ENCODE results near the gene RBFOX1. TPM values are rescaled to one million over a fixed set of nuclear protein-coding genes. Genes with fewer than 3 reads are reported as not detected.

RBFOX1 gene
- total and polyA plus RNA-seq, 2 donors from 2014 or later = 0.24 to 0.66 TPM

DNA sequence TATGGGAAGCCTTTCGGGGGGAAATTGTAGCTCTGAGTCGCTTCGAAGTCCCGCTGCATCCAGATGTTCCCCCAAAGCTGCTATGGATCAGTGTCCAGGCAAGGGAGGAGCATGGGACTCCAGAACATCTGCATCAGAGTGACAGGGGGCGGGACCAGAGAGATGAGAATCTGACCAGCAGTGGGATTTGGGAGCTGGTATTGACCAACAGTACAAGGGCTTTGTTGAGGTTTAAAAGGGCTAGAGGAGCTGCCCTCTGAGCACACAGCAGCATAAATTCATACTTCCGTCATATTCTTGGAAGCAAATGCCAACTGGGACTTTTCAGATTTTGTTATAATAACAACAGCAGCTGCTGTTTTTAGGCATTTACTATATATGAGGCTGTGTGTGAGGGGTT, 10.6 kb downstream of the RBFOX1 start:
- Histone ChIP-seq H3K9me3 (ENCODE audit: control insufficient read depth in 2 of 3, insufficient read depth in 1 of 3, low read length in 3 of 3) (no peaks in the 10 kb centered on the region), H3K4me1 (ENCODE audit: control insufficient read depth in 2 of 3, insufficient read depth in 2 of 3, low read depth in 1 of 3, low read length in 3 of 3) (no peaks in the 10 kb centered on the region), H3K27me3 (ENCODE audit: control insufficient read depth, insufficient read depth, low read length) (no peaks in the 10 kb centered on the region), H3K4me3 (ENCODE audit: low read length in 3 of 3) (no peak overlapping the region), H3K27ac (ENCODE audit: low read depth in 2 of 2, low read length in 2 of 2) (no peak overlapping the region), H3K36me3 (ENCODE audit: control insufficient read depth in 2 of 3, insufficient read depth in 3 of 3, low read length in 3 of 3) (no peaks in the 10 kb centered on the region), H3K9ac (ENCODE audit: low read length in 3 of 3) (no peak overlapping the region)
- DNase-seq (peak in 1 of 5 donors; percentile 45), FAIRE-seq (no peak)
- intact Hi-C loops (cut with DNase I) = no loop called here
- TF ChIP-seq, protein P1, sequence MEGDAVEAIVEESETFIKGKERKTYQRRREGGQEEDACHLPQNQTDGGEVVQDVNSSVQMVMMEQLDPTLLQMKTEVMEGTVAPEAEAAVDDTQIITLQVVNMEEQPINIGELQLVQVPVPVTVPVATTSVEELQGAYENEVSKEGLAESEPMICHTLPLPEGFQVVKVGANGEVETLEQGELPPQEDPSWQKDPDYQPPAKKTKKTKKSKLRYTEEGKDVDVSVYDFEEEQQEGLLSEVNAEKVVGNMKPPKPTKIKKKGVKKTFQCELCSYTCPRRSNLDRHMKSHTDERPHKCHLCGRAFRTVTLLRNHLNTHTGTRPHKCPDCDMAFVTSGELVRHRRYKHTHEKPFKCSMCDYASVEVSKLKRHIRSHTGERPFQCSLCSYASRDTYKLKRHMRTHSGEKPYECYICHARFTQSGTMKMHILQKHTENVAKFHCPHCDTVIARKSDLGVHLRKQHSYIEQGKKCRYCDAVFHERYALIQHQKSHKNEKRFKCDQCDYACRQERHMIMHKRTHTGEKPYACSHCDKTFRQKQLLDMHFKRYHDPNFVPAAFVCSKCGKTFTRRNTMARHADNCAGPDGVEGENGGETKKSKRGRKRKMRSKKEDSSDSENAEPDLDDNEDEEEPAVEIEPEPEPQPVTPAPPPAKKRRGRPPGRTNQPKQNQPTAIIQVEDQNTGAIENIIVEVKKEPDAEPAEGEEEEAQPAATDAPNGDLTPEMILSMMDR (IDR thresholded peaks at IDR 0.05; ENCODE audit: borderline replicate concordance, extremely low read depth, insufficient read depth) = no peak

- H3K27me3 ChIP-seq (ENCODE audit: control insufficient read depth, insufficient read depth, low read length) = no peaks in the 10 kb centered on the region
- intact Hi-C loops (cut with DNase I) = no loop called here
- no peaks in the 10 kb centered on the region for H3K36me3 ChIP-seq (ENCODE audit: control insufficient read depth in 2 of 3, insufficient read depth in 3 of 3, low read length in 3 of 3)
- no peak overlapping the region for H3K4me3 ChIP-seq (ENCODE audit: low read length in 3 of 3)
- no peak for FAIRE-seq
- no peak for DNase-seq
- no peak overlapping the region for H3K9ac ChIP-seq (ENCODE audit: low read length in 3 of 3)
- H3K4me1 ChIP-seq (ENCODE audit: control insufficient read depth in 2 of 3, insufficient read depth in 2 of 3, low read depth in 1 of 3, low read length in 3 of 3) = no peaks in the 10 kb centered on the region
- TF ChIP-seq, protein P1 (IDR thresholded peaks at IDR 0.05; ENCODE audit: borderline replicate concordance, extremely low read depth, insufficient read depth) = no peak
- H3K9me3 ChIP-seq (ENCODE audit: control insufficient read depth in 2 of 3, insufficient read depth in 1 of 3, low read length in 3 of 3) = no peaks in the 10 kb centered on the region
- no peak overlapping the region for H3K27ac ChIP-seq (ENCODE audit: low read depth in 2 of 2, low read length in 2 of 2)
Measured at GRCh38 chr16:7344830-7345780, 12.5 kb downstream of the RBFOX1 start.

- Histone ChIP-seq H3K27ac (ENCODE audit: low read depth in 2 of 2, low read length in 2 of 2) (no peak overlapping the region), H3K9me3 (ENCODE audit: control insufficient read depth in 2 of 3, insufficient read depth in 1 of 3, low read length in 3 of 3) (no peaks in the 10 kb centered on the region), H3K4me3 (ENCODE audit: low read length in 3 of 3) (no peak overlapping the region), H3K27me3 (ENCODE audit: control insufficient read depth, insufficient read depth, low read length) (no peaks in the 10 kb centered on the region), H3K4me1 (ENCODE audit: control insufficient read depth in 2 of 3, insufficient read depth in 2 of 3, low read depth in 1 of 3, low read length in 3 of 3) (no peaks in the 10 kb centered on the region), H3K9ac (ENCODE audit: low read length in 3 of 3) (no peak overlapping the region), H3K36me3 (ENCODE audit: control insufficient read depth in 2 of 3, insufficient read depth in 3 of 3, low read length in 3 of 3) (no peaks in the 10 kb centered on the region)
- FAIRE-seq (no peak), DNase-seq (no peak)
- TF ChIP-seq, protein P1 (IDR thresholded peaks at IDR 0.05; ENCODE audit: borderline replicate concordance, extremely low read depth, insufficient read depth) = no peak
- intact Hi-C loops (cut with DNase I) = no loop called here
Measured at GRCh38 chr16:7350806-7351205, 18.2 kb downstream of the RBFOX1 start.
